ENCODE results near the gene GPR107.

GPR107 gene

GRCh38 chr9:130058887-130059286, 5.2 kb downstream of the GPR107 start:
- no peak for DNase-seq (ENCODE audit: low read depth)
- no peak overlapping the region for H3K4me3 ChIP-seq (ENCODE audit: low read depth, low read length)
- TF ChIP-seq CTCF (IDR thresholded peaks at IDR 0.05; ENCODE audit: control insufficient read depth, extremely low read depth, insufficient read depth) = no peak

GRCh38 chr9:130060296-130060695, 6.6 kb downstream of the GPR107 start:
- DNase-seq (ENCODE audit: low read depth) = peak; percentile 43
- no peak overlapping the region for H3K4me3 ChIP-seq (ENCODE audit: low read depth, low read length)
- TF ChIP-seq CTCF (IDR thresholded peaks at IDR 0.05; ENCODE audit: control insufficient read depth, extremely low read depth, insufficient read depth) = no peak

- TF ChIP-seq CTCF (IDR thresholded peaks at IDR 0.05; ENCODE audit: control insufficient read depth, extremely low read depth, insufficient read depth) = no peak
Observed at GRCh38 chr9:130062750-130063149, 9.0 kb downstream of the GPR107 start.

GRCh38 chr9:130064621-130065020, 10.9 kb downstream of the GPR107 start:
- no peak for TF ChIP-seq CTCF (IDR thresholded peaks at IDR 0.05; ENCODE audit: control insufficient read depth, extremely low read depth, insufficient read depth)
- H3K4me3 ChIP-seq (ENCODE audit: low read depth, low read length) = no peak overlapping the region
- DNase-seq (ENCODE audit: low read depth) = no peak

More at GRCh38 chr9:130062750-130063149, 9.0 kb downstream of the GPR107 start:
- no peak overlapping the region for H3K4me3 ChIP-seq (ENCODE audit: low read depth, low read length)
- DNase-seq (ENCODE audit: low read depth) = no peak

- DNase-seq (ENCODE audit: low read depth) = no peak
- H3K4me3 ChIP-seq (ENCODE audit: low read depth, low read length) = no peak overlapping the region
- no peak for TF ChIP-seq CTCF (IDR thresholded peaks at IDR 0.05; ENCODE audit: control insufficient read depth, extremely low read depth, insufficient read depth)
Observed at GRCh38 chr9:130069048-130069447, 15.3 kb downstream of the GPR107 start.

- H3K4me3 ChIP-seq (ENCODE audit: low read depth, low read length) = no peak overlapping the region
Observed at GRCh38 chr9:130072515-130073235, 19.0 kb downstream of the GPR107 start.

More at GRCh38 chr9:130072515-130073235, 19.0 kb downstream of the GPR107 start:
- no peak for TF ChIP-seq CTCF (IDR thresholded peaks at IDR 0.05; ENCODE audit: control insufficient read depth, extremely low read depth, insufficient read depth)
- no peak for DNase-seq (ENCODE audit: low read depth)
